Psoas muscle (tissue), 7 donors: ENCODE measurements around the gene HAGH. TPM values are rescaled to one million over a fixed set of nuclear protein-coding genes. Genes with fewer than 3 reads are reported as not detected.

Experiments used
- polyA plus RNA-seq, 3 donors: library from polyadenylated mRNA; stranded (reverse); fragments of 200-250 nt; gene quantifications; one replicate each; pipeline ENCODE4 v1.2.3, GENCODE V29; 2013
- total RNA-seq, 4 donors: library from RNA; stranded (reverse); fragmentation: NEBNext Ultra II Directional in 2 of 4; extraction: Animal tissue kit (Norgen Biotek cat#: 25700) in 2 of 4; gene quantifications; one replicate each; pipeline versions ENCODE4 v1.2.1 to v1.2.4, GENCODE V29; 2021 to 2023
- donor health status: healthy with polysubstance abuse.
- donor health status: DM: no; HTN: no; CAD: no; lungs with moderate emphysema.
- donor health status: Bipolar disorder and iron deficiency.
- donor health status: healthy.
- donor health status: DM: no; HTN: no; CAD: no.
- donor health status: DM: no; HTN: no; CAD: no.
- donor health status: DM: yes; HTN: yes; CAD: no.

Gene HAGH
- total and polyA plus RNA-seq, 7 donors = 112 to 277 (median 160) TPM

Other genes with a start within 250 kb of the HAGH start
- gene IFT140, start 214.8 kb downstream of the HAGH start, total RNA-seq = 1 to 10 TPM; 3.0 to 5.0 (median 4.2) TPM
- gene IFT140, start 214.8 kb downstream of the HAGH start, polyA plus RNA-seq = 1 to 10 TPM; 2.6 to 3.9 (median 3.0) TPM
- 10 to 100 TPM in 2 of 4 donors, 1 to 10 TPM in 2; 7.6 to 13.1 (median 10.5) TPM for gene CRAMP1, start 214.5 kb downstream of the HAGH start, total RNA-seq
- gene CRAMP1, start 214.5 kb downstream of the HAGH start, polyA plus RNA-seq = 1 to 10 TPM; 3.3 to 8.6 (median 3.8) TPM
- gene JPT2, start 148.5 kb downstream of the HAGH start, total RNA-seq = 10 to 100 TPM; 21.4 to 30.6 (median 25.1) TPM
- gene JPT2, start 148.5 kb downstream of the HAGH start, polyA plus RNA-seq = 10 to 100 TPM; 14.4 to 27.7 (median 14.6) TPM
- gene MAPK8IP3, start 120.6 kb downstream of the HAGH start, total RNA-seq = 10 to 100 TPM; 22.6 to 31.6 (median 24.9) TPM
- gene MAPK8IP3, start 120.6 kb downstream of the HAGH start, polyA plus RNA-seq = 10 to 100 TPM; 11.7 to 17.0 (median 13.4) TPM
- 10 to 100 TPM in 3 of 4 donors, 1 to 10 TPM in 1; 9.9 to 23.8 (median 13.8) TPM for gene NME3, start 55.3 kb downstream of the HAGH start, total RNA-seq
- gene NME3, start 55.3 kb downstream of the HAGH start, polyA plus RNA-seq = 10 to 100 TPM; 18.8 to 27.1 (median 22.4) TPM
- 10 to 100 TPM in 1 of 4 donors, 1 to 10 TPM in 3; 4.3 to 11.3 (median 5.9) TPM for gene EME2, start 54.0 kb downstream of the HAGH start, total RNA-seq
- 1 to 10 TPM; 2.6 to 5.2 (median 4.5) TPM for gene EME2, start 54.0 kb downstream of the HAGH start, polyA plus RNA-seq
- gene MRPS34, start 53.7 kb downstream of the HAGH start, total RNA-seq = 10 to 100 TPM; 56.3 to 75.1 (median 71.4) TPM
- 100 to 1,000 TPM in 2 of 3 donors, 10 to 100 TPM in 1; 85.6 to 172 (median 138) TPM for gene MRPS34, start 53.7 kb downstream of the HAGH start, polyA plus RNA-seq
- 10 to 100 TPM; 38.4 to 59.5 (median 49.9) TPM for gene SPSB3, start 44.3 kb downstream of the HAGH start, total RNA-seq
- 100 to 1,000 TPM in 1 of 3 donors, 10 to 100 TPM in 2; 26.3 to 108 (median 78.1) TPM for gene SPSB3, start 44.3 kb downstream of the HAGH start, polyA plus RNA-seq
- gene NUBP2, start 43.9 kb downstream of the HAGH start, total RNA-seq = 10 to 100 TPM; 34.7 to 44.7 (median 38.5) TPM
- 10 to 100 TPM; 61.9 to 96.0 (median 76.1) TPM for gene NUBP2, start 43.9 kb downstream of the HAGH start, polyA plus RNA-seq
- under 1 TPM in 1 of 4 donors, not detected in 3; 0.22 TPM for gene IGFALS, start 33.1 kb downstream of the HAGH start, total RNA-seq
- under 1 TPM; 0.12 to 0.38 (median 0.14) TPM for gene IGFALS, start 33.1 kb downstream of the HAGH start, polyA plus RNA-seq
- gene FAHD1, start 381 bp upstream of the HAGH start, total RNA-seq = 10 to 100 TPM; 23.2 to 28.1 (median 24.1) TPM
- 10 to 100 TPM; 27.0 to 63.8 (median 30.2) TPM for gene FAHD1, start 381 bp upstream of the HAGH start, polyA plus RNA-seq
- not detected for gene MEIOB, start 45.3 kb upstream of the HAGH start, total RNA-seq
- not detected for gene MEIOB, start 45.3 kb upstream of the HAGH start, polyA plus RNA-seq
- gene HS3ST6, start 91.6 kb upstream of the HAGH start, total RNA-seq = not detected
- not detected for gene HS3ST6, start 91.6 kb upstream of the HAGH start, polyA plus RNA-seq
- gene MSRB1, start 116.4 kb upstream of the HAGH start, total RNA-seq = 10 to 100 TPM; 44.2 to 65.3 (median 53.2) TPM
- gene MSRB1, start 116.4 kb upstream of the HAGH start, polyA plus RNA-seq = 10 to 100 TPM; 50.4 to 83.4 (median 76.1) TPM
- 100 to 1,000 TPM; 205 to 296 (median 233) TPM for gene RPL3L, start 127.9 kb upstream of the HAGH start, total RNA-seq
- 100 to 1,000 TPM; 116 to 315 (median 188) TPM for gene RPL3L, start 127.9 kb upstream of the HAGH start, polyA plus RNA-seq
- gene NDUFB10, start 132.7 kb upstream of the HAGH start, total RNA-seq = 100 to 1,000 TPM; 350 to 465 (median 373) TPM
- gene NDUFB10, start 132.7 kb upstream of the HAGH start, polyA plus RNA-seq = 100 to 1,000 TPM; 753 to 870 (median 797) TPM
- gene RPS2, start 138.0 kb upstream of the HAGH start, total RNA-seq = 1,000 to 10,000 TPM; 1,044 to 1,902 (median 1,426) TPM
- 1,000 to 10,000 TPM; 2,097 to 3,940 (median 2,652) TPM for gene RPS2, start 138.0 kb upstream of the HAGH start, polyA plus RNA-seq
- not detected for gene RNF151, start 140.0 kb upstream of the HAGH start, total RNA-seq
- gene RNF151, start 140.0 kb upstream of the HAGH start, polyA plus RNA-seq = not detected
- 10 to 100 TPM; 31.5 to 41.8 (median 40.7) TPM for gene TBL3, start 145.2 kb upstream of the HAGH start, total RNA-seq
- gene TBL3, start 145.2 kb upstream of the HAGH start, polyA plus RNA-seq = 10 to 100 TPM; 51.6 to 78.0 (median 55.8) TPM
- under 1 TPM in 1 of 4 donors, not detected in 3; 0.20 TPM for gene NOXO1, start 154.6 kb upstream of the HAGH start, total RNA-seq
- gene NOXO1, start 154.6 kb upstream of the HAGH start, polyA plus RNA-seq = under 1 TPM; 0.27 to 0.77 (median 0.39) TPM
- gene GFER, start 157.4 kb upstream of the HAGH start, total RNA-seq = 10 to 100 TPM; 18.9 to 34.2 (median 28.4) TPM
- 10 to 100 TPM; 40.0 to 53.2 (median 43.5) TPM for gene GFER, start 157.4 kb upstream of the HAGH start, polyA plus RNA-seq
- under 1 TPM in 3 of 4 donors, not detected in 1; 0.24 to 0.52 (median 0.25) TPM for gene SYNGR3, start 163.1 kb upstream of the HAGH start, total RNA-seq
- under 1 TPM; 0.24 to 0.85 (median 0.25) TPM for gene SYNGR3, start 163.1 kb upstream of the HAGH start, polyA plus RNA-seq
- gene ZNF598, start 183.0 kb upstream of the HAGH start, total RNA-seq = 10 to 100 TPM; 27.4 to 46.6 (median 44.8) TPM
- 10 to 100 TPM; 35.6 to 58.8 (median 51.9) TPM for gene ZNF598, start 183.0 kb upstream of the HAGH start, polyA plus RNA-seq
- gene NPW, start 193.0 kb upstream of the HAGH start, total RNA-seq = under 1 TPM in 1 of 4 donors, not detected in 3; 0.66 TPM
- gene NPW, start 193.0 kb upstream of the HAGH start, polyA plus RNA-seq = under 1 TPM in 2 of 3 donors, not detected in 1; 0.14 to 0.43 TPM
- 100 to 1,000 TPM in 1 of 4 donors, 10 to 100 TPM in 3; 61.6 to 156 (median 90.4) TPM for gene NHERF2, start 200.1 kb upstream of the HAGH start, total RNA-seq
- 10 to 100 TPM; 76.4 to 90.8 (median 86.2) TPM for gene NHERF2, start 200.1 kb upstream of the HAGH start, polyA plus RNA-seq
- gene NTHL1, start 221.0 kb upstream of the HAGH start, total RNA-seq = 10 to 100 TPM in 1 of 4 donors, 1 to 10 TPM in 3; 3.1 to 11.9 (median 4.8) TPM
- 10 to 100 TPM in 2 of 3 donors, 1 to 10 TPM in 1; 8.0 to 17.7 (median 16.8) TPM for gene NTHL1, start 221.0 kb upstream of the HAGH start, polyA plus RNA-seq
- gene TSC2, start 221.2 kb upstream of the HAGH start, total RNA-seq = 10 to 100 TPM; 60.8 to 89.9 (median 73.8) TPM
- gene TSC2, start 221.2 kb upstream of the HAGH start, polyA plus RNA-seq = 10 to 100 TPM; 27.8 to 43.0 (median 29.7) TPM